NOMO-1 treated with dmso at 0.1 percent for 144 hours (cell line): ENCODE measurements around the gene SC5D.

ENCODE experiments used
- DNase-seq: peaks from one replicate; lab custom pipeline; 2025; ENCODE audit not compliant: unreplicated experiment; lab: John Stamatoyannopoulos, UW

The SC5D gene

GRCh38 chr11:121352251-121352891 is 59.8 kb downstream of the SC5D start:
- no peak for DNase-seq

GRCh38 chr11:121354192-121354591 is 61.6 kb downstream of the SC5D start:
- no peak for DNase-seq

GRCh38 chr11:121356357-121356756 is 63.8 kb downstream of the SC5D start:
- DNase-seq = no peak
